HepG2 (cell line): ENCODE measurements around the gene CCDC57. TPM values are rescaled to one million over a fixed set of nuclear protein-coding genes. Genes with fewer than 3 reads are reported as not detected.

ENCODE experiments used
- ATF3 ChIP-seq: sonication (generic); formaldehyde crosslinking; IDR thresholded peaks from 2 replicates; pipeline ENCODE4 v1.4.0; 2020; ENCODE audit warnings: missing genetic modification reagents
- DMAP1 ChIP-seq: IDR thresholded peaks from 2 replicates; pipeline ENCODE4 v1.6.1; 2016
- ELK4 ChIP-seq: sonication (generic); formaldehyde crosslinking; IDR thresholded peaks from 2 replicates; pipeline ENCODE4 v1.9.0; 2021; ENCODE audit warnings: missing genetic modification reagents, borderline replicate concordance
- GTF2F1 ChIP-seq: fragments of 150-350 bp; IDR thresholded peaks from 2 replicates; pipeline ENCODE4 v1.6.1; 2014; ENCODE audit warnings: low read length
- HNRNPLL ChIP-seq: fragments of 200-400 bp; formaldehyde crosslinking; IDR thresholded peaks from 2 replicates; pipeline ENCODE4 v1.6.1; 2017; ENCODE audit warnings: mild to moderate bottlenecking, low read depth, low read length; ENCODE audit not compliant: poor library complexity, severe bottlenecking
- IKZF5 ChIP-seq: IDR thresholded peaks from 2 replicates; pipeline ENCODE4 v1.6.1; 2018; ENCODE audit warnings: missing genetic modification reagents, mild to moderate bottlenecking, missing compliant biosample characterization
- JDP2 ChIP-seq: sonication (generic); formaldehyde crosslinking; IDR thresholded peaks from 2 replicates; pipeline ENCODE4 v1.8.1; 2022; ENCODE audit warnings: missing genetic modification reagents, borderline replicate concordance
- PAX8 ChIP-seq: sonication (generic); formaldehyde crosslinking; IDR thresholded peaks from 2 replicates; pipeline ENCODE4 v1.8.0; 2022; ENCODE audit warnings: mild to moderate bottlenecking, missing genetic modification reagents, borderline replicate concordance
- POLR2A ChIP-seq, 2 experiments: IDR thresholded peaks; 2 replicates each; pipeline ENCODE4 v1.6.1; 2011; ENCODE audit warnings: low read depth in 2 of 2, low read length in 2 of 2, mild to moderate bottlenecking in 1 of 2, moderate library complexity in 1 of 2; ENCODE audit not compliant: insufficient read depth in 1 of 2
- YY1 ChIP-seq: IDR thresholded peaks from 2 replicates; pipeline ENCODE4 v1.6.1; 2011; ENCODE audit warnings: low read length, low read depth, moderate library complexity, mild to moderate bottlenecking; ENCODE audit not compliant: insufficient read depth, insufficient replicate concordance
- ZFP91 ChIP-seq: sonication (generic); formaldehyde crosslinking; IDR thresholded peaks from 2 replicates; pipeline ENCODE4 v1.9.0; 2022; ENCODE audit warnings: missing genetic modification reagents, mild to moderate bottlenecking, borderline replicate concordance
- ZFX ChIP-seq: sonication (generic); formaldehyde crosslinking; IDR thresholded peaks from 2 replicates; pipeline ENCODE4 v1.4.0; 2020; ENCODE audit warnings: mild to moderate bottlenecking, low read depth, missing genetic modification reagents, moderate library complexity
- ZNF235 ChIP-seq: sonication (generic); formaldehyde crosslinking; IDR thresholded peaks from 2 replicates; pipeline ENCODE4 v1.8.1; 2023; ENCODE audit warnings: mild to moderate bottlenecking, missing genetic modification reagents, borderline replicate concordance
- ZNF251 ChIP-seq: sonication (generic); formaldehyde crosslinking; IDR thresholded peaks from 2 replicates; pipeline ENCODE4 v1.9.0; 2021; ENCODE audit warnings: mild to moderate bottlenecking, missing genetic modification reagents
- ZNF446 ChIP-seq: sonication (generic); formaldehyde crosslinking; IDR thresholded peaks from 2 replicates; pipeline ENCODE4 v1.5.0; 2020; ENCODE audit warnings: mild to moderate bottlenecking, missing genetic modification reagents
- ZNF484 ChIP-seq: sonication (generic); formaldehyde crosslinking; IDR thresholded peaks from 2 replicates; pipeline ENCODE4 v1.5.1; 2020; ENCODE audit warnings: mild to moderate bottlenecking, low read depth, missing genetic modification reagents, borderline replicate concordance
- ZNF549 ChIP-seq: sonication (generic); formaldehyde crosslinking; IDR thresholded peaks from 2 replicates; pipeline ENCODE4 v1.5.0; 2020; ENCODE audit warnings: missing genetic modification reagents
- ZNF616 ChIP-seq: sonication (generic); formaldehyde crosslinking; IDR thresholded peaks from 2 replicates; pipeline ENCODE4 v1.5.0; 2020; ENCODE audit warnings: low read depth, mild to moderate bottlenecking, missing genetic modification reagents
- ZNF687 ChIP-seq: sonication (generic); formaldehyde crosslinking; IDR thresholded peaks from 2 replicates; pipeline ENCODE4 v1.5.1; 2020; ENCODE audit warnings: mild to moderate bottlenecking, missing genetic modification reagents, moderate library complexity
- polyA plus RNA-seq, 8 experiments: library from polyadenylated mRNA; depleted of rRNA in 3 of 8; stranded (reverse) in 7 of 8; unstranded in 1 of 8; fragments of >200 nt; fragmentation: Illumina TruSeq in 4 of 8; extraction: Trizol in 4 of 8; gene quantifications; 2 replicates each; pipeline versions ENCODE4 v1.2.1 to v1.2.3, GENCODE V29; 2011 to 2016; ENCODE audit warnings: low read depth in 4 of 8, missing spikeins in 1 of 8, mixed read lengths in 1 of 8; ENCODE audit not compliant: insufficient read depth in 1 of 8
- total RNA-seq, 5 experiments: library from RNA; depleted of rRNA; stranded (reverse); fragments of >200 nt; fragmentation: Illumina TruSeq; extraction: Trizol; gene quantifications; 2 replicates each; pipeline ENCODE4 v1.2.3, GENCODE V29; 2016; ENCODE audit warnings: low read depth in 1 of 5

Gene CCDC57
- total and polyA plus RNA-seq, 2 of the 13 experiments (the other 11 are each of a cell fraction or from before 2014, with no cell fraction given) = 59.3 to 59.9 TPM

GRCh38 chr17:82098169-82098938 is 114.3 kb downstream of the CCDC57 start, which contains the start of gene FASN (continued):
- TF ChIP-seq ZNF687 (CRISPR knock-in tag) (peak; percentile 60), ZNF446 (peak; percentile 54), ZNF616 (CRISPR knock-in tag) (peak; percentile 87; the same call in 1 of the 2 replicates), ELK4 (peak; percentile 89; the same call in 1 of the 2 replicates), ZNF251 (CRISPR knock-in tag) (no peak), ZNF549 (CRISPR knock-in tag) (no peak; the same call in 1 of the 2 replicates), GTF2F1 (no peak), ATF3 (peak; percentile 24; the same call in 1 of the 2 replicates), IKZF5 (CRISPR knock-in tag) (peak; percentile 17; the same call in 1 of the 2 replicates), DMAP1 (CRISPR knock-in tag) (peak; percentile 65; the same call in 1 of the 2 replicates), YY1 (peak; percentile 93), PAX8 (CRISPR knock-in tag) (peak; percentile 86; the same call in 1 of the 2 replicates), ZNF235 (0 out of 2 replicates have a peak, but pooled peaks have one; percentile 58), POLR2A (IDR thresholded peaks at IDR 0.05; ENCODE audit: insufficient read depth in 1 of 2, low read depth in 2 of 2, low read length in 2 of 2) (peak in 1 of 2 experiments; percentile 96; a peak in 2 of 4 replicates), ZFX (CRISPR knock-in tag) (peak; percentile 81; the same call in 1 of the 2 replicates), ZFP91 (0 out of 2 replicates have a peak, but pooled peaks have one; percentile 5), JDP2 (CRISPR knock-in tag) (peak; percentile 75; the same call in 1 of the 2 replicates), HNRNPLL (peak; percentile 73), ZNF484 (CRISPR knock-in tag) (peak; percentile 89; the same call in 1 of the 2 replicates)
